GM21723 (cell line): ENCODE results near the gene HS6ST2.

ENCODE experiments used
- ATAC-seq: cut with Tn5 transposase; IDR thresholded peaks from one replicate; pipeline ENCODE4 v1.9.1; 2021; ENCODE audit warnings: mild to moderate bottlenecking, moderate library complexity; ENCODE audit not compliant: unreplicated experiment

HS6ST2 gene

DNA sequence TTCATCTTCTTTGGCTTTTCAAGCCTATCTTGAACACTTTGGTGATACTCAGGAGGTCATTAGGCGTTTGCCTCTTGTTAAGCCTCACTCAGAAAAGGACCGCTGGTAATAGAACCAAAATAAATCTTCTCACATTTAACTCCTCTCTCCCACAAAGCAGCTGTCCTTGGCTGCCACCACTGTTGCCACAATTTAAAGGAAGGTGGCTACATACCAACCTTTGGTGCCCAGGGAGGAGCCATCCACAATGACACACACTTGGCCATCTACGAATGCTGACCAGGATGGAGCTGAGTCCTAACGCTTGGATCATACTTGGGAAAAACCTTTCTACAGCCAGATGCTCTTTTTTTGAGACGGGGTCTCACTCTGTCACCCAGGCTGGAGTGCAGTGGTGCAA lies 210.2 kb downstream of the HS6ST2 start:
- no peak for ATAC-seq

GRCh38 chrX:132745593-132745992 lies 212.8 kb downstream of the HS6ST2 start:
- no peak for ATAC-seq

- ATAC-seq = no peak
These were observed 214.0 kb downstream of the HS6ST2 start for GRCh38 chrX:132744470-132744869.

DNA sequence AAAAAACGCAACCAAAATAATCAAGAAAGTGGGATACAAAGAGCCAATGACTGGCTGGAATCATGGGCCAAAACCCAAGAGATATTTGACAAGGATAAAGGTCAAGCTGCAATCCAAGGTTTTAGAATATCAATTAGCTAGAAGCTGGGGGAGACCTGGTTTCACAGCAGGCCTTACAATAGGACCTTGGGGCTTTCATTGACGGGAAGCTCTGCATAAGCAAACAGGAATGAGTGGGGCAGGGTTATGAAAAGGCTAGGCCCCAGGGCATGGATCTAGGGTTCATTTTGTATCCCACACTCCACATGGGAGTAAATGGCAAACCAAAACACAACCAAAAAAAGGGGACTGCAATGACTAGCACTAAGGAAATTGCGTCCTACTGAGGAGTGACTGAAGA lies 215.3 kb downstream of the HS6ST2 start:
- ATAC-seq = no peak

DNA sequence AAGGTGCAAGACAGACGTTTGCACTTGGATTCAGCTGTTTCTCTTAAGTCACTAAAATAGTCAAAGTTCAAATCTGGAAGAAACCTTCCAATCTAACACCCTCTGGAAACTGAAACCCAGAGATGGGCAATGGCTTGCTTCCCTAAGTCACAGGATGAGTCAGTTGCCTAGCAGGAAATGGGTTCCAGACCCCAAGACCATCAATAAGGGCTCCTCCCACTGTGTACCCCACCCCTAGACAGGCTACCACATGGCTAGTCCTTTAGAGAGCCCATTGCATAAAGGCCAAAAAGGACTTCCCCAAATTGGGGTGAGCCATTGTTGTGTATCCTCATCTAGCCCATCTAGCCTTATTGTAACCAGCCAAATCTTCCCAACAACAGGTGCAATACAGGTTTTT lies 216.2 kb downstream of the HS6ST2 start:
- ATAC-seq = no peak

DNA sequence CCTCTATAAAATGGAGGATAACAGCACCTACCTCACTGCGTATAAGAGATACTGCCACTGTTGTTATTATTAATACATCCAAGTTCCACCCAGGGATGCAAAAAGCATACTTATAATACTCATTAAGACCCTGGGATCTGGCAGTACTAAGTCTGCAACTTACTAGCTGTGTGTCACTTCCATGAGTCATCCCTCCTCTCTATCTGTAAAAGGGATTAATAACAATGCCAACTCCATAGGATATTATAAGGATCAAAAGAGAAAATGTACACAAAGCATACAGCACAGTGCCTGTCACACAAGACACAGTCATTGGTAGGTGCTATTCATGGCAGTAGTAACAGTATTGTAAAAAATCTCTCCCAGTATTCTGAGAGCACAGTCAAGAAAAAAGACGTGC lies 216.7 kb downstream of the HS6ST2 start:
- no peak for ATAC-seq

- no peak for ATAC-seq
These were observed 217.9 kb downstream of the HS6ST2 start for GRCh38 chrX:132740316-132741123.

DNA sequence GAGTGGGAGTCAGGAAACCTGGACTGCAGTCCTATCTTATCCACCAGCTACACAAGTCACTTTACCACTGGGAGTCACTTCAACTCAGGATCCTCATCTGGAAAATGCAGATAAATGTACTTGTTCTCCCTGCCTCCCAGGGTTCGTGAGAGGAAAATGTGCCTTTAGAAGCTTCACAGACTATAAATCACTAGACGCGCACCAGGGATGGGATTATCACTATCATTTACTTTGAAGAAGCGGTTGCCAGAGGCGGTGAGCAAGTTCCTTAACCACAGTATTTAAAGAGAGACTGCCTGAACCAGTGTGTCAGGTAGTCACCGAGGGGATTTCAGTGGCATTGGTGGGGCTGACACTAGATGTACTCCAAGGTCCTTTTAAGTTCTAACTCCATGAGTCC lies 219.5 kb downstream of the HS6ST2 start:
- no peak for ATAC-seq

DNA sequence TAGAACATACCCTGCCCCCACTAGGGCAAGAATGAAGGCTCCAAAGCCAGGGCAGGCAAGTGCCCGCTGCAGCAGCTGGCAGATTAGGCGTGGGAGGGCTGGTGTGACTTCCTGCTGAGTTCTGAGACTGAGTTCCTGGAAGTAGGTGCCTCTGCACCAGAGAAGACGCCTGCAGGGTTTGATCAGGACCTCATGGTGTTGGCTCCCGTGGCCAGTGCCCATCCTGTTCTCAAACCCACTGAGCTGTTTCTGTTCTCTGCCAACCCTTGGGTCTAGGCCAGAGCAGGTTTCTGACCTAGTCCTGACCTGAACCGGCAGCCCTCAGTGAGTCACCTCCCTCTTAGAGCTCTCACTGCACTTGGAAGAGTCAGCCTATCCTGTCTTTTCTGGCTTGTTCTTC lies 220.7 kb downstream of the HS6ST2 start:
- no peak for ATAC-seq

- no peak for ATAC-seq
These were observed 226.2 kb downstream of the HS6ST2 start for GRCh38 chrX:132732236-132732635.

GRCh38 chrX:132730726-132731125 lies 227.7 kb downstream of the HS6ST2 start:
- ATAC-seq = no peak

- ATAC-seq = no peak
These were observed 228.2 kb downstream of the HS6ST2 start for GRCh38 chrX:132730266-132730665.

DNA sequence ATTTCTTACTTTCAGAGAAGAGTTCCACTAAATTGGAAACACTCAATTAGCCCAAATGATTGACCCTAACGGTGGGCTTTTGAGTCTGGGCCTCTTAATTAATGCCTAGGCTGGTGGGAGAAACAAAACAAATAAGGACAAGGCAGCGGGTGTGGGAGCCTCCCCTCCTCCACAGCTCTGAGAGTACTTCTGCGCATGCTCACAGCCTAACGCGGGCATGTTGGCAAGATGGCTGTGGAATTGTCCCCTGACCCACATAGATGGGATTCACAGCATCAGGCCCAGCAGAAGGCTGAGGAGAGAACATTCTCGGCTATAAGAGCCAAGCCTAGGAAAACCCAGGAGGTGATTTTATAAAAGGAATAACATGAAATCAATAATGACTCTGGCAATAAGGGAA lies 230.1 kb downstream of the HS6ST2 start:
- no peak for ATAC-seq

GRCh38 chrX:132718431-132718958 lies 239.9 kb downstream of the HS6ST2 start:
- no peak for ATAC-seq

GRCh38 chrX:132716006-132716405 lies 242.4 kb downstream of the HS6ST2 start:
- ATAC-seq = no peak

DNA sequence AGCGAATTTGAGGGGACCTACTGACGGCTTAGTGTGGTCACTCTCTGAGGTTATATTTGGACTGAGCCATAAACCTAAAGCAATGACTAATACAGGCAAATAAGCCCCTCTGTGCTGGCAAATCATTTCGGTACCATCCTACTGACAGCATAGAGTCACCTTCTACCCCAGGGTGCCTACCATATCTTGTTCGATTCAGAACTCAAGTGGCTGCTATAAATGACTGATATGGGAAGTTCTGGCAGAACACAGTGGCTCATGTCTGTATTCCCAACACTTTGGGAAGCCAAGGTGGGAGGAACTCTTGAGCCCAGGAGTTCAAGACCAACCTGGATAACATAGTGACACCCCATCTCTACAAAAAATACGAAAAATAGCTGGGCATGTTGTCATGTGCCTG lies 243.5 kb downstream of the HS6ST2 start:
- no peak for ATAC-seq

DNA sequence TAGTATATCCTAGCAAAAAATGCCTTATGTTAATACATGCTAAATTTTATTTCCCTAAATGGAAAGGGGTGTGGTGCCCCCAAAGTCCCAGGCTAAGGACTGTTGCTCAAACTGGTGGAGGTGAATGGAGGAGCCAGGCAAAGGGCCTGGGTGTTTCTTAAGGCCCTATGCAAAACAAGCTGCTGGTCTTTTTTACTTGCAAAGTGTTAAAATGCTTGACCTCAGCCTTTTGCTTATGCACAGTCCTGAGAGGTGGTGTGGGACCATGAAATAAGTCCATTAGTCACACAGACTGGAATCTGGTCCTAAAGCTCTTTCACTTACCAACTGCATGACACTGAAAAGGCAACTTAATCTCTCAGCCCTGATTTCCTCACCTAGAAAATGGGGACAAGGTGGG lies 246.1 kb downstream of the HS6ST2 start:
- ATAC-seq = no peak

DNA sequence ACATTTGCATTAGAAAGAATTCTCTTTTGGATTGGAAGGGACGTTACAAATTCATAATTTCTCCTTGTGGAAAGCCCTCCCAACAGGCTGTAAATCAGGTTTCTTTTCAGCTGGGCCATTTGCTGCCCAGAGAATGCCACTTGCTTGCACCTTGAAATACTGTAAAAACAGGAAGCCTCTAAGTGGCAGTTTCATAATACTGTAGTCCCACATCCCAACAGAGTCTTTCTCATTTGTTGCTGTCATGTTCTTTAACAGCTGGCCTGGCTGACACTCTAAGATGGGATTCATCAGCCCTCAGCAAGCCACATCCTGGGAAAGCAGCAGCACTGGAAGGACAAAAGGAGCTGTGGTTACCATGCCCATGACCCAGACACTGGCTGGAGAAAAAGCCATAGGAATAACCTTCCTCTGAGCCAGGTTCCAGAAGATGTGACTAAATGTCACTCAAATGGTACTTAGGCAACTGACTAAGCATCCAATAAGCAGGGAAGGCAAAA lies 247.7 kb downstream of the HS6ST2 start:
- ATAC-seq = no peak

DNA sequence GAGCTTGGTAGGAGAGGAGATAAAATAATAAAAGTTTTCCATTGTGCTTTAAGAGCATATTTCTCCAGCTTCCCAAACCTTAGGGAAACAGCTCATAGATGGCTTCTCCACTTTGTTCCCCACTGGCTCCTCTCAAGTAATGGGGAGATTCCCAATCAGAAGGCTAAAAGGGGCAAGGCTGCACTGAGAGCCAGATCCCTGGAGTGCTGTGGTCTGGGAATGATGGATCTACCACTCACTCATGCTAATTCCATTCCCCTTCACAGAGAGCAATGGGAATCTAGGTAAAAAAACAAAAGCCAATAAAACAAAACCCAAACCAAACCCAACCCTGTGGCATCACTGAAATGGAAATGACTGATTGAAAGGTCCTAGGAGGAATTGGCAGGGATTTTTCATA lies 249.9 kb downstream of the HS6ST2 start:
- ATAC-seq = no peak

DNA sequence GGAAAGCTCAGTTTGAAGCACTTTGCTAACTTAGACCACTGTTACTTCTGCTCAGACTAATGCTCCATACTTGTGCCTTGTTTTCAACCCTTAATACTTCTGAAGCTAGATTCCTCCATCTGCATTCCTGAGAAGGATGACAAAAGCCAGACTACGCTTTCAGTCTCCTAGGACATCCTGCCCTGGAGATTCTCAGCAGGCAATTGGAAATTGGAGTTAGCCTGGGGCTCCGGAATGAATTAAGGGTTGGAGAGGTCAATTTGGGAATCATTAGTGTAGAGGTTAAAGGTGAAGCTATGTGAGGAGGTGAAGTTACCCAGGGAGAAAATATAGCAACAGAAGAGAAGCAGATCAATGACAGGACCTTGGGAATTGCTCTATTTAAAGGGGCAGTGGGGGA lies 253.7 kb downstream of the HS6ST2 start:
- no peak for ATAC-seq

GRCh38 chrX:132694382-132694781 lies 264.0 kb downstream of the HS6ST2 start:
- no peak for ATAC-seq

DNA sequence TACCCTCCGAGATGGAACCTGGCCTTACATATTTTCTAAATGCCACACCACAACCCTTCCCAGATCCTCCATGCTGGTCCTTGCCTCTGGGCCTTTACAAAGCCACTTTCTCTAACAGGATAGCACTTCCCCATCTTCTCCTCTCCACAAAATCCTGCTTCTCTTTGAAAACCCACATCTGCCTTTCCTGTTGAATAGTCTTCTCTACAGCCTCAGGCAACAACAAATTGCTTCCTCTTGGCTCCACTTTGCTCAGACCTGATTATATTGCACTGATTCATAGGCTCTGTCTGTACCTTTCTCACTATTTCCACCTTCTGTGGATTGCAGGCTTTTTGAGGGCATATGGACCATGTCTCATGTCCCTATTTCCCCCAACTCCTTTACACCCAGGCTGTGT lies 265.9 kb downstream of the HS6ST2 start:
- ATAC-seq = no peak

- no peak for ATAC-seq
These were observed 266.4 kb downstream of the HS6ST2 start for GRCh38 chrX:132692066-132692465.
